GM20431 (cell line): ENCODE measurements around the gene MPI.
"Not testable (repeated sequence)": the region's sequence is repeated elsewhere in the genome, so short reads cannot be mapped to it uniquely, and the experiment has no call there.

ENCODE experiments used
- in situ Hi-C: fragments of 300-500 bp; cut with MseI, MboI; formaldehyde crosslinking; loops from one replicate; pipeline ENCODE4 v1.15.0; 2020; ENCODE audit warnings: low sequenced_read_pairs; ENCODE audit not compliant: unreplicated experiment

MPI gene

GRCh38 chr15:74858369-74858740, 31.5 kb upstream of the MPI start:
- in situ Hi-C loops, result no loop called here

- in situ Hi-C loops, result no loop called here
Observed at GRCh38 chr15:74863239-74864056, 26.4 kb upstream of the MPI start.

GRCh38 chr15:74864296-74864695, 25.5 kb upstream of the MPI start:
- in situ Hi-C loops, result no loop called here

- in situ Hi-C loops, result no loop called here
Observed at GRCh38 chr15:74865316-74865715, 24.5 kb upstream of the MPI start.

- in situ Hi-C loops, result no loop called here
Observed at GRCh38 chr15:74866090-74866489, 23.8 kb upstream of the MPI start.

- in situ Hi-C loops, result no loop called here
Observed at GRCh38 chr15:74867466-74868038, 22.3 kb upstream of the MPI start.

- in situ Hi-C loops, result no loop called here
Observed at GRCh38 chr15:74868059-74868458, 21.8 kb upstream of the MPI start.

GRCh38 chr15:74869372-74869725, 20.5 kb upstream of the MPI start:
- in situ Hi-C loops, result no loop called here

GRCh38 chr15:74869726-74870407, 20.0 kb upstream of the MPI start:
- in situ Hi-C loops, result no loop called here

- in situ Hi-C loops, result no loop called here
Observed at GRCh38 chr15:74870436-74871215, 19.2 kb upstream of the MPI start.

- in situ Hi-C loops, result no loop called here
Observed at GRCh38 chr15:74872702-74873035, 17.2 kb upstream of the MPI start.

- in situ Hi-C loops, result no loop called here
Observed at GRCh38 chr15:74873036-74873755, 16.6 kb upstream of the MPI start, which contains the start of gene SCAMP2. TSS of gene SCAMP2 (minus strand) at chr15:74873365. CDS start at chr15:74873255, 110 bp downstream.

- in situ Hi-C loops, result no loop called here
Observed at GRCh38 chr15:74873756-74874424, 16.0 kb upstream of the MPI start.

- in situ Hi-C loops, result no loop called here
Observed at GRCh38 chr15:74878273-74878672, 11.6 kb upstream of the MPI start.

- in situ Hi-C loops, result no loop called here
Observed at GRCh38 chr15:74882528-74882927, 7.3 kb upstream of the MPI start.

- in situ Hi-C loops, result no loop called here
Observed at GRCh38 chr15:74884428-74885223, 5.2 kb upstream of the MPI start.

GRCh38 chr15:74885461-74885860, 4.4 kb upstream of the MPI start:
- in situ Hi-C loops, result no loop called here

- in situ Hi-C loops, result not testable (repeated sequence)
Observed at GRCh38 chr15:74887537-74888193, 2.2 kb upstream of the MPI start.
